Coronary artery (tissue), 2 donors: ENCODE data around the gene BTBD17.

Source experiments
- DNase-seq: peaks from one replicate; pipeline ENCODE4 v3.0.0-alpha.2; 2017; ENCODE audit warnings: low spot score
- H3K27ac ChIP-seq, 2 donors: fragments of 200-600 bp; sonication (generic); one replicate each; pipeline ENCODE4 v1.5.1; 2016 to 2019
- H3K4me3 ChIP-seq: fragments of 200-600 bp; sonication (generic); 2 replicates; pipeline ENCODE4 v1.5.1; 2016; ENCODE audit warnings: mild to moderate bottlenecking, moderate library complexity
- TF ChIP-seq, protein P1 (sequence below): fragments of 200-600 bp; sonication (generic); IDR thresholded peaks from one replicate; pipeline ENCODE4 v1.5.1; 2019; ENCODE audit warnings: antibody characterized with exemption

BTBD17 gene

GRCh38 chr17:74368341-74369081, 6.8 kb upstream of the BTBD17 start:
- TF ChIP-seq, protein P1, sequence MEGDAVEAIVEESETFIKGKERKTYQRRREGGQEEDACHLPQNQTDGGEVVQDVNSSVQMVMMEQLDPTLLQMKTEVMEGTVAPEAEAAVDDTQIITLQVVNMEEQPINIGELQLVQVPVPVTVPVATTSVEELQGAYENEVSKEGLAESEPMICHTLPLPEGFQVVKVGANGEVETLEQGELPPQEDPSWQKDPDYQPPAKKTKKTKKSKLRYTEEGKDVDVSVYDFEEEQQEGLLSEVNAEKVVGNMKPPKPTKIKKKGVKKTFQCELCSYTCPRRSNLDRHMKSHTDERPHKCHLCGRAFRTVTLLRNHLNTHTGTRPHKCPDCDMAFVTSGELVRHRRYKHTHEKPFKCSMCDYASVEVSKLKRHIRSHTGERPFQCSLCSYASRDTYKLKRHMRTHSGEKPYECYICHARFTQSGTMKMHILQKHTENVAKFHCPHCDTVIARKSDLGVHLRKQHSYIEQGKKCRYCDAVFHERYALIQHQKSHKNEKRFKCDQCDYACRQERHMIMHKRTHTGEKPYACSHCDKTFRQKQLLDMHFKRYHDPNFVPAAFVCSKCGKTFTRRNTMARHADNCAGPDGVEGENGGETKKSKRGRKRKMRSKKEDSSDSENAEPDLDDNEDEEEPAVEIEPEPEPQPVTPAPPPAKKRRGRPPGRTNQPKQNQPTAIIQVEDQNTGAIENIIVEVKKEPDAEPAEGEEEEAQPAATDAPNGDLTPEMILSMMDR, result peak; percentile 95
- H3K4me3 ChIP-seq, result no peak overlapping the region
- DNase-seq, result no peak
- no peak overlapping the region for H3K27ac ChIP-seq

DNA sequence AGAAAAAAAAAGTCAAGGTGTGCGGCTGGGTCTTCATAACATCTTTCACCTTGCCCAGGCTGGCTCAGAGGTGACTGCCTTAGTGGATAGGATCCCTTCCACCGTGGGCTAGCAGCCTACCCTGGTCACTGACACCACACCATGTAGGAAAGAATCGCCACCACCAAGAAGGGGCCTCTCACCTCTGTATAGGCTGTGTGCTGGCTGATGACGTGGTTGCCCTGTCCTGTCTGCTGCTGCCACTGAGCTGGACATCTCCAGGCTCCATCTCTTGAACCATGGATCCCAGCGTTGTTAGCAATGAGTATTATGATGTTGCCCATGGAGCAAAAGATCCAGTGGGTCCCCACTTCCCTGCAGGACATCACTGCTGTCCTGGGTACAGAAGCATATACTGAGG, 5.5 kb upstream of the BTBD17 start, which contains the start of gene GPR142:
Gene GPR142, plus strand, starts transcription at position 301 of the 400 bp plus-strand sequence. CDS start 2,035 bp downstream, outside the sequence.
- no peak for DNase-seq
- Histone ChIP-seq H3K4me3 (no peak within 1 kb of the TSS), H3K27ac (no peak within 1 kb of the TSS)
- TF ChIP-seq, protein P1, result no peak

DNA sequence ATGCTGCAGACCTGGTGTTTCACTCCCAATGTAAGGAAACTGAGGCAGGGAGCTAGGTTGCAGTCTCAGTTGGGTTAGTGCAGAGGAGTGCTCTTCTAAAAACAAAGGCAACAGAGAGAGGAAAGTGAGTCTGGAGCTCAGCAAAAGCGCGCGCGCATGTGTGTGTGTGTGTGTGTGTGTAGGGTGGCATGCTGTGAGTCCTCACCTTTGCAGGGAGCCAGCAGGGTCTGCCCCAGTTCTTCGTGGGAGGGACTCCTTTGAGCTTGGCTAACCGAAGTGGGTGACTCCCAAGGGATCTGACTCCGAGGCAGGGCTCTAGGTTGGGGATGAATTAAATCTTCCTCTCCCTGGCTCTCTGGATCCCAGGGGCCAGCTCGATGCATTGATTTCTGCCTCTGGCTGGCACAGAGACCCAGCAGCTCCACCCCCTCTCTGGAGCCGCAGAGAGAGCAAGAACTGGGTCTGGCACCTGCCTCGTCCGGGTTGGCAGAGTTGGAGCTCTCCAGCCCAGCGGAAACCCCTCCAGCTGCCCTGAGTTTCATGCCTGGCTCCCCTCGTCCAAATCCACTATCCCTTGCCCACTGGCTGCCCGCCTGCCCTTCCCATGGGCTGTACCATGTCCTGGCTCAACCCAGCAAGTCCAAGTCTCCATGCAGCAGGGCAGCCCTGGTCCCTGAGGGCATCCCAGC, 1.3 kb upstream of the BTBD17 start:
- DNase-seq, result no peak
- TF ChIP-seq, protein P1, result no peak
- Histone ChIP-seq H3K4me3 (no peak overlapping the region), H3K27ac (no peak overlapping the region)

DNA sequence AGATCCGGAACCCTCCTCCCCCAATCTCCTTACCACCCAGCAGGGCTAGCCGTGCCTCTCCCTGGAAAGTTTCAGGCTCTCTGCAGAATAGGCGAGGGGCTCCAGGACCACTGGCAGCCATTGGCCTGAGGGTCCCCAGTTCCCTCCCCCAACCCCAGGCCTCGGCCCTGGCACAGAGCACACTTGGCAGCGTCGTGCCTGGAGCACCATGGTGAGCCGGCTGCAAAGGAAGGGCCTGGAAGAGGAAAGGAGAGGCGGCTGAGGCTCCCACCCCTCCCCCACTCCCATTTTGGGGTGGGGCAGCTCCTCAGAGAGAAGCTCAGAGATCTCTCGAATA, 369 bp upstream of the BTBD17 start:
- TF ChIP-seq, protein P1, result no peak
- DNase-seq, result no peak
- Histone ChIP-seq H3K4me3 (no peak overlapping the region), H3K27ac (no peak overlapping the region)

- TF ChIP-seq, protein P1, result no peak
- Histone ChIP-seq H3K27ac (no peak overlapping the region), H3K4me3 (no peak overlapping the region)
- no peak for DNase-seq
Observed at GRCh38 chr17:74360899-74361229, 804 bp downstream of the BTBD17 start.

GRCh38 chr17:74359916-74360315, 1.8 kb downstream of the BTBD17 start:
- Histone ChIP-seq H3K27ac (no peak overlapping the region), H3K4me3 (no peak overlapping the region)
- TF ChIP-seq, protein P1, result no peak
- DNase-seq, result no peak

GRCh38 chr17:74358697-74359096, 3.0 kb downstream of the BTBD17 start:
- Histone ChIP-seq H3K27ac (no peak overlapping the region), H3K4me3 (no peak overlapping the region)
- TF ChIP-seq, protein P1, result no peak
- no peak for DNase-seq
